ENCODE measurements around the gene SOST.

DNA sequence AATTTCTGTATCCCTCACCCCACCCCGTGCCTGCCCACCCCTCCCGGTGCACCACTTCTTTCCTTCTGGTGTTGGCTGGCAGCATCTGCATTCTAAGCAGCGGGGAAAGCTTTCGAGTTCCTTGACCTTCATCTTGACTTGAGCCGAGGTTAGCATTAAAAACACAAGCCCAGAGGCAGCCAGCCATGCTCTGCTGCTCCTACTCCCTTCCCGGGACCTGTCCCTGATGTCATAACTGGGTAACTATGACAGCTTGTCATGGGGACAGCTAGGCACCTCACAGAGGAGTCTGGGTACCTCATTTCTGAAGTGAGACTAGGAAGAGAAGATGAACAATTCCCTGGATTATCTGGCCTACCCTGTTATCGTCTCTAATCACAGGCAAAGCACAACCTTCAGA is 21.5 kb upstream of the SOST start, which contains the start of gene CFAP97D1:
- TF ChIP-seq, protein P1, sequence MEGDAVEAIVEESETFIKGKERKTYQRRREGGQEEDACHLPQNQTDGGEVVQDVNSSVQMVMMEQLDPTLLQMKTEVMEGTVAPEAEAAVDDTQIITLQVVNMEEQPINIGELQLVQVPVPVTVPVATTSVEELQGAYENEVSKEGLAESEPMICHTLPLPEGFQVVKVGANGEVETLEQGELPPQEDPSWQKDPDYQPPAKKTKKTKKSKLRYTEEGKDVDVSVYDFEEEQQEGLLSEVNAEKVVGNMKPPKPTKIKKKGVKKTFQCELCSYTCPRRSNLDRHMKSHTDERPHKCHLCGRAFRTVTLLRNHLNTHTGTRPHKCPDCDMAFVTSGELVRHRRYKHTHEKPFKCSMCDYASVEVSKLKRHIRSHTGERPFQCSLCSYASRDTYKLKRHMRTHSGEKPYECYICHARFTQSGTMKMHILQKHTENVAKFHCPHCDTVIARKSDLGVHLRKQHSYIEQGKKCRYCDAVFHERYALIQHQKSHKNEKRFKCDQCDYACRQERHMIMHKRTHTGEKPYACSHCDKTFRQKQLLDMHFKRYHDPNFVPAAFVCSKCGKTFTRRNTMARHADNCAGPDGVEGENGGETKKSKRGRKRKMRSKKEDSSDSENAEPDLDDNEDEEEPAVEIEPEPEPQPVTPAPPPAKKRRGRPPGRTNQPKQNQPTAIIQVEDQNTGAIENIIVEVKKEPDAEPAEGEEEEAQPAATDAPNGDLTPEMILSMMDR (IDR thresholded peaks at IDR 0.05; ENCODE audit: low read depth, low read length): no peak
- no peak for TF ChIP-seq EZH2phosphoT487 (IDR thresholded peaks at IDR 0.05; ENCODE audit: low read depth)

Measured in OCI-LY3 (cell line).